ENCODE measurements around the gene BGN. TPM values are rescaled to one million over a fixed set of nuclear protein-coding genes. Genes with fewer than 3 reads are reported as not detected.

BGN gene
- total RNA-seq, 1 experiment from 2014 or later = 1.2 TPM

DNA sequence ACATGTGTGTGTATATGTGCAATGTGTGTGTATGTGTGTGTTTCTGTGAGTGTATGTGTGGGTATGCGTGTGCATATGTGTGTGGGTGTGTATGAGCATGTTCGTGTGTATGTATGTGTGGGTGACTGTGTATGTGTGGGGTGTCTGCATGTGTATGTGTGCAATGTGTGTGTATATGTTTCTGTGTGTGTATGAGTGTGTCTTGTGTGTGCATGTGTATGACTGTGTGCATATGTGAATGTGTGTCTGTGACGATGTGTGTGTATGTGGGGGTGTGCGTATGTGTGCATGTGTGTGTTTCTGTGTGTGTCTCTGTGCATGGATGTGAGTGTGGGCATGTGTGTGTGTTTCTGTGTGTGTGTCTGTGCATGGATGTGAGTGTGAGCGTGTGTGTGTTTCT is 18.5 kb downstream of the BGN start:
- H3K4me1 ChIP-seq (ENCODE audit: insufficient read depth, low read length) = no peaks in the 10 kb centered on the region
- no peak overlapping the region for H3K27ac ChIP-seq (ENCODE audit: insufficient read length, low read depth, low read length)
- H2BK15ac ChIP-seq (ENCODE audit: low read depth, low read length) = no peak overlapping the region
- no peak overlapping the region for H3K14ac ChIP-seq (ENCODE audit: insufficient read depth, low read length)
- H3K27me3 ChIP-seq (ENCODE audit: insufficient read depth, low read length) = peaks cover 4% of the 10 kb centered on the region; the same call in 1 of the 2 replicates
- H3K23ac ChIP-seq (ENCODE audit: insufficient read length, low read depth, low read length) = no peak overlapping the region
- no peak overlapping the region for H4K8ac ChIP-seq (replicated peaks; ENCODE audit: insufficient read length, low read depth, low read length)
- H3K4ac ChIP-seq (ENCODE audit: low read depth, low read length) = no peak overlapping the region
- Mint-ChIP-seq H3K27me3 (ENCODE audit: low read depth) (peaks cover 26% of the 10 kb centered on the region), H3K9me3 (peaks cover 44% of the 10 kb centered on the region in 2 experiments), H3K4me3 (no peak overlapping the region), H3K27ac (no peak overlapping the region), H3K36me3 (ENCODE audit: insufficient read depth in 1 of 3, low read depth in 3 of 3) (peaks cover under 1 to 5% (median 4%) of the 10 kb centered on the region in 3 experiments; a peak in 5 of 7 replicates), H3K4me1 (0 out of 4 replicates have a peak, but pooled peaks cover under 1 to 2% of the 10 kb centered on the region in 2 experiments)
- H3K79me2 ChIP-seq (ENCODE audit: insufficient read depth, low read length) = no peaks in the 10 kb centered on the region
- no peak overlapping the region for H4K5ac ChIP-seq (ENCODE audit: insufficient read length, low read depth, low read length)
- H2BK20ac ChIP-seq (ENCODE audit: low read depth, low read length, poor library complexity, severe bottlenecking) = no peak overlapping the region
- H2BK5ac ChIP-seq (ENCODE audit: insufficient read length, low read length) = no peak overlapping the region
- no CpG with 5 or more reads among the region's 5 CpGs for WGBS (ENCODE audit: extremely low coverage, insufficient read length, low lambda C conversion rate)
- H4K20me1 ChIP-seq (ENCODE audit: control insufficient read depth, insufficient read depth, insufficient read length) = peaks cover 2% of the 10 kb centered on the region
- no peak overlapping the region for H2BK12ac ChIP-seq (ENCODE audit: insufficient read length, low read depth, low read length)
- H2BK120ac ChIP-seq (ENCODE audit: low read depth, low read length, poor library complexity, severe bottlenecking) = no peak overlapping the region
- H3K56ac ChIP-seq (ENCODE audit: insufficient read length, low read depth, low read length) = no peak overlapping the region
- H3T11ph ChIP-seq (ENCODE audit: low read length) = no peak overlapping the region
- H3K23me2 ChIP-seq (ENCODE audit: insufficient read length, low read depth, low read length, poor library complexity, severe bottlenecking) = peaks cover 1% of the 10 kb centered on the region
- no peak overlapping the region for H3K9ac ChIP-seq (ENCODE audit: extremely low read depth, insufficient read length, low read length)
- H3K79me1 ChIP-seq (ENCODE audit: insufficient read depth, low read depth, low read length, poor library complexity, severe bottlenecking) = no peaks in the 10 kb centered on the region
- H2AFZ ChIP-seq (ENCODE audit: low read length) = no peak overlapping the region
- no peak overlapping the region for H2AK5ac ChIP-seq (ENCODE audit: insufficient read length, low read length)
- peaks cover 21% of the 10 kb centered on the region for H3K9me3 ChIP-seq (ENCODE audit: control insufficient read depth, low read depth, low read length)
- no peak overlapping the region for H4K91ac ChIP-seq (ENCODE audit: insufficient read length, low read depth, low read length)
- no peak overlapping the region for H3K18ac ChIP-seq (ENCODE audit: insufficient read length, low read depth, low read length)
- no peak for DNase-seq
- TF ChIP-seq, protein P1, sequence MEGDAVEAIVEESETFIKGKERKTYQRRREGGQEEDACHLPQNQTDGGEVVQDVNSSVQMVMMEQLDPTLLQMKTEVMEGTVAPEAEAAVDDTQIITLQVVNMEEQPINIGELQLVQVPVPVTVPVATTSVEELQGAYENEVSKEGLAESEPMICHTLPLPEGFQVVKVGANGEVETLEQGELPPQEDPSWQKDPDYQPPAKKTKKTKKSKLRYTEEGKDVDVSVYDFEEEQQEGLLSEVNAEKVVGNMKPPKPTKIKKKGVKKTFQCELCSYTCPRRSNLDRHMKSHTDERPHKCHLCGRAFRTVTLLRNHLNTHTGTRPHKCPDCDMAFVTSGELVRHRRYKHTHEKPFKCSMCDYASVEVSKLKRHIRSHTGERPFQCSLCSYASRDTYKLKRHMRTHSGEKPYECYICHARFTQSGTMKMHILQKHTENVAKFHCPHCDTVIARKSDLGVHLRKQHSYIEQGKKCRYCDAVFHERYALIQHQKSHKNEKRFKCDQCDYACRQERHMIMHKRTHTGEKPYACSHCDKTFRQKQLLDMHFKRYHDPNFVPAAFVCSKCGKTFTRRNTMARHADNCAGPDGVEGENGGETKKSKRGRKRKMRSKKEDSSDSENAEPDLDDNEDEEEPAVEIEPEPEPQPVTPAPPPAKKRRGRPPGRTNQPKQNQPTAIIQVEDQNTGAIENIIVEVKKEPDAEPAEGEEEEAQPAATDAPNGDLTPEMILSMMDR (conservative IDR thresholded peaks at IDR 0.05) = no peak
- H3K4me2 ChIP-seq (ENCODE audit: insufficient read depth, insufficient read length, low read length) = no peak overlapping the region
